ENCODE data around the gene UGT8. TPM values are rescaled to one million over a fixed set of nuclear protein-coding genes. Genes with fewer than 3 reads are reported as not detected.

The UGT8 gene
- total RNA-seq, 1 experiment from 2014 or later, result 14.8 TPM

GRCh38 chr4:114677346-114677979 is 78.9 kb downstream of the UGT8 start:
- H3K9ac ChIP-seq (ENCODE audit: low read length), result no peak overlapping the region
- H2AFZ ChIP-seq (ENCODE audit: low read depth, low read length, poor library complexity, severe bottlenecking), result no peak overlapping the region
- no peaks in the 10 kb centered on the region for H4K20me1 ChIP-seq (ENCODE audit: insufficient read depth)
- TF ChIP-seq REST (IDR thresholded peaks at IDR 0.05; ENCODE audit: low read depth) (no peak), TCF7L2 (IDR thresholded peaks at IDR 0.05; ENCODE audit: borderline replicate concordance, extremely low read depth, insufficient read depth, insufficient read length) (no peak), SRF (IDR thresholded peaks at IDR 0.05; ENCODE audit: low read depth) (no peak), ELF1 (IDR thresholded peaks at IDR 0.05; ENCODE audit: borderline replicate concordance, low read depth) (no peak), RAD21 (IDR thresholded peaks at IDR 0.05; ENCODE audit: low read depth) (no peak), SP1 (IDR thresholded peaks at IDR 0.05; ENCODE audit: low read depth) (no peak)
- ChIA-PET RAD21 (ENCODE audit: low non-redundant PET in 1 of 2, low total read pairs in 2 of 2, uncharacterized antibody in 2 of 2, unreplicated experiment in 2 of 2) (no interaction called here), CTCF (no interaction called here), POLR2A (no interaction called here)
- BruUV-seq (replicated peaks), result no TSS peak
- no peak overlapping the region for H3K4me2 ChIP-seq (ENCODE audit: low read length)
- no peaks in the 10 kb centered on the region for H3K27me3 ChIP-seq (ENCODE audit: insufficient read depth, low read length)
- no peak overlapping the region for H3K27ac ChIP-seq (ENCODE audit: low read depth, low read length)
- DNase-seq (ENCODE audit: low read depth, low spot score), result no peak
- no peaks in the 10 kb centered on the region for H3K4me1 ChIP-seq (ENCODE audit: control insufficient read depth in 1 of 2, insufficient read depth in 2 of 2, low read length in 2 of 2)
- H3K4me3 ChIP-seq (replicated peaks in 1 of 2; ENCODE audit: low read depth in 1 of 2, low read length in 2 of 2), result no peak overlapping the region
- H3K9me3 ChIP-seq (ENCODE audit: control insufficient read depth in 1 of 2, insufficient read depth in 1 of 2, low read depth in 1 of 2, low read length in 2 of 2), result no peaks in the 10 kb centered on the region
- no peaks in the 10 kb centered on the region for H3K79me2 ChIP-seq (ENCODE audit: insufficient read depth, low read length)
- no peaks in the 10 kb centered on the region for H3K36me3 ChIP-seq (ENCODE audit: control insufficient read depth in 1 of 2, insufficient read depth in 2 of 2, low read length in 2 of 2)
- no peaks in the 10 kb centered on the region for H3K9me2 ChIP-seq (ENCODE audit: insufficient read depth)
- no peak for ATAC-seq
- intact Hi-C loops (cut with micrococcal nuclease), result no loop called here

- H3K9me3 ChIP-seq (ENCODE audit: control insufficient read depth in 1 of 2, insufficient read depth in 1 of 2, low read depth in 1 of 2, low read length in 2 of 2), result no peaks in the 10 kb centered on the region
- H3K4me3 ChIP-seq (replicated peaks in 1 of 2; ENCODE audit: low read depth in 1 of 2, low read length in 2 of 2), result no peak overlapping the region
- no peaks in the 10 kb centered on the region for H3K4me1 ChIP-seq (ENCODE audit: control insufficient read depth in 1 of 2, insufficient read depth in 2 of 2, low read length in 2 of 2)
- TF ChIP-seq CEBPB (IDR thresholded peaks at IDR 0.05; ENCODE audit: low read depth) (no peak), SRF (IDR thresholded peaks at IDR 0.05; ENCODE audit: low read depth) (no peak), TCF7L2 (IDR thresholded peaks at IDR 0.05; ENCODE audit: borderline replicate concordance, extremely low read depth, insufficient read depth, insufficient read length) (no peak), REST (IDR thresholded peaks at IDR 0.05; ENCODE audit: low read depth) (no peak), EZH2 (IDR thresholded peaks at IDR 0.05) (no peak), POLR2AphosphoS5 (IDR thresholded peaks at IDR 0.05; ENCODE audit: low read depth, low read length) (no peak), SIN3A (IDR thresholded peaks at IDR 0.05; ENCODE audit: low read depth) (no peak), SP1 (IDR thresholded peaks at IDR 0.05; ENCODE audit: low read depth) (no peak)
- no peaks in the 10 kb centered on the region for H4K20me1 ChIP-seq (ENCODE audit: insufficient read depth)
- no peak for DNase-seq (ENCODE audit: low read depth, low spot score)
- ChIA-PET RAD21 (ENCODE audit: low non-redundant PET in 1 of 2, low total read pairs in 2 of 2, uncharacterized antibody in 2 of 2, unreplicated experiment in 2 of 2) (no interaction called here), POLR2A (no interaction called here), CTCF (no interaction called here)
- H3K9me2 ChIP-seq (ENCODE audit: insufficient read depth), result no peaks in the 10 kb centered on the region
- H3K27me3 ChIP-seq (ENCODE audit: insufficient read depth, low read length), result no peaks in the 10 kb centered on the region
- no peaks in the 10 kb centered on the region for H3K36me3 ChIP-seq (ENCODE audit: control insufficient read depth in 1 of 2, insufficient read depth in 2 of 2, low read length in 2 of 2)
- H3K9ac ChIP-seq (ENCODE audit: low read length), result no peak overlapping the region
- intact Hi-C loops (cut with micrococcal nuclease), result no loop called here
- no peak overlapping the region for H2AFZ ChIP-seq (ENCODE audit: low read depth, low read length, poor library complexity, severe bottlenecking)
- no peaks in the 10 kb centered on the region for H3K79me2 ChIP-seq (ENCODE audit: insufficient read depth, low read length)
- no peak overlapping the region for H3K27ac ChIP-seq (ENCODE audit: low read depth, low read length)
- no peak overlapping the region for H3K4me2 ChIP-seq (ENCODE audit: low read length)
- ATAC-seq, result no peak
- BruUV-seq (replicated peaks), result no TSS peak
These were observed 85.9 kb downstream of the UGT8 start for GRCh38 chr4:114684462-114684861.

Measured in HCT116 (cell line).